ENCODE results near the gene EHF. TPM values are rescaled to one million over a fixed set of nuclear protein-coding genes. Genes with fewer than 3 reads are reported as not detected.

Gene EHF
- polyA plus RNA-seq, 1 donor from 2014 or later: 0.17 TPM

GRCh38 chr11:34576331-34576730 lies 44.6 kb upstream of the EHF start:
- Histone ChIP-seq H3K4me3 (ENCODE audit: low read length) (no peak overlapping the region), H3K27ac (ENCODE audit: low read length) (no peak overlapping the region), H3F3A (ENCODE audit: insufficient read depth, low read length, poor library complexity, severe bottlenecking) (no peaks in the 10 kb centered on the region), H3K4me2 (ENCODE audit: low read length) (no peak overlapping the region), H2AFZ (ENCODE audit: low read depth, low read length) (no peak overlapping the region), H3K9ac (ENCODE audit: low read length) (no peak overlapping the region), H3K36me3 (ENCODE audit: insufficient read depth, low read length) (no peaks in the 10 kb centered on the region), H4K20me1 (ENCODE audit: insufficient read depth) (no peaks in the 10 kb centered on the region), H3K79me2 (replicated peaks; ENCODE audit: insufficient read depth, low read length) (no peaks in the 10 kb centered on the region), H3K27me3 (ENCODE audit: insufficient read depth, low read depth, low read length) (no peaks in the 10 kb centered on the region), H3K9me3 (ENCODE audit: low read length) (no peaks in the 10 kb centered on the region), H3K9me2 (ENCODE audit: insufficient read depth, low read length) (no peaks in the 10 kb centered on the region)
- TF ChIP-seq SMC3 (conservative IDR thresholded peaks at IDR 0.05; ENCODE audit: poor library complexity) (no peak), EZH2 (IDR thresholded peaks at IDR 0.05; ENCODE audit: borderline replicate concordance, insufficient read depth, low read length, poor library complexity, severe bottlenecking) (no peak), RAD21 (conservative IDR thresholded peaks at IDR 0.05) (no peak), MXI1 (conservative IDR thresholded peaks at IDR 0.05; ENCODE audit: poor library complexity, severe bottlenecking) (no peak), POLR2AphosphoS5 (IDR thresholded peaks at IDR 0.05) (no peak), TAF1 (IDR thresholded peaks at IDR 0.05; ENCODE audit: low read depth) (no peak), CTCF (IDR thresholded peaks at IDR 0.05; ENCODE audit: poor library complexity, severe bottlenecking) (no peak), EP300 (conservative IDR thresholded peaks at IDR 0.05; ENCODE audit: poor library complexity, severe bottlenecking) (no peak)
- TF ChIP-seq, protein P1, sequence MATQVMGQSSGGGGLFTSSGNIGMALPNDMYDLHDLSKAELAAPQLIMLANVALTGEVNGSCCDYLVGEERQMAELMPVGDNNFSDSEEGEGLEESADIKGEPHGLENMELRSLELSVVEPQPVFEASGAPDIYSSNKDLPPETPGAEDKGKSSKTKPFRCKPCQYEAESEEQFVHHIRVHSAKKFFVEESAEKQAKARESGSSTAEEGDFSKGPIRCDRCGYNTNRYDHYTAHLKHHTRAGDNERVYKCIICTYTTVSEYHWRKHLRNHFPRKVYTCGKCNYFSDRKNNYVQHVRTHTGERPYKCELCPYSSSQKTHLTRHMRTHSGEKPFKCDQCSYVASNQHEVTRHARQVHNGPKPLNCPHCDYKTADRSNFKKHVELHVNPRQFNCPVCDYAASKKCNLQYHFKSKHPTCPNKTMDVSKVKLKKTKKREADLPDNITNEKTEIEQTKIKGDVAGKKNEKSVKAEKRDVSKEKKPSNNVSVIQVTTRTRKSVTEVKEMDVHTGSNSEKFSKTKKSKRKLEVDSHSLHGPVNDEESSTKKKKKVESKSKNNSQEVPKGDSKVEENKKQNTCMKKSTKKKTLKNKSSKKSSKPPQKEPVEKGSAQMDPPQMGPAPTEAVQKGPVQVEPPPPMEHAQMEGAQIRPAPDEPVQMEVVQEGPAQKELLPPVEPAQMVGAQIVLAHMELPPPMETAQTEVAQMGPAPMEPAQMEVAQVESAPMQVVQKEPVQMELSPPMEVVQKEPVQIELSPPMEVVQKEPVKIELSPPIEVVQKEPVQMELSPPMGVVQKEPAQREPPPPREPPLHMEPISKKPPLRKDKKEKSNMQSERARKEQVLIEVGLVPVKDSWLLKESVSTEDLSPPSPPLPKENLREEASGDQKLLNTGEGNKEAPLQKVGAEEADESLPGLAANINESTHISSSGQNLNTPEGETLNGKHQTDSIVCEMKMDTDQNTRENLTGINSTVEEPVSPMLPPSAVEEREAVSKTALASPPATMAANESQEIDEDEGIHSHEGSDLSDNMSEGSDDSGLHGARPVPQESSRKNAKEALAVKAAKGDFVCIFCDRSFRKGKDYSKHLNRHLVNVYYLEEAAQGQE (IDR thresholded peaks at IDR 0.05; ENCODE audit: borderline replicate concordance): no peak

- Histone ChIP-seq H3K9ac (ENCODE audit: low read length) (no peak overlapping the region), H3K9me3 (ENCODE audit: low read length) (no peaks in the 10 kb centered on the region), H3K79me2 (replicated peaks; ENCODE audit: insufficient read depth, low read length) (no peaks in the 10 kb centered on the region), H3K9me2 (ENCODE audit: insufficient read depth, low read length) (no peaks in the 10 kb centered on the region), H3K27ac (ENCODE audit: low read length) (no peak overlapping the region), H3K27me3 (ENCODE audit: insufficient read depth, low read depth, low read length) (no peaks in the 10 kb centered on the region), H3F3A (ENCODE audit: insufficient read depth, low read length, poor library complexity, severe bottlenecking) (no peaks in the 10 kb centered on the region), H4K20me1 (ENCODE audit: insufficient read depth) (no peaks in the 10 kb centered on the region), H3K4me2 (ENCODE audit: low read length) (no peak overlapping the region), H2AFZ (ENCODE audit: low read depth, low read length) (no peak overlapping the region), H3K4me3 (ENCODE audit: low read length) (no peak overlapping the region), H3K36me3 (ENCODE audit: insufficient read depth, low read length) (no peaks in the 10 kb centered on the region)
- no peak for TF ChIP-seq POLR2AphosphoS5 (IDR thresholded peaks at IDR 0.05)
- TF ChIP-seq, protein P1 (IDR thresholded peaks at IDR 0.05; ENCODE audit: borderline replicate concordance): no peak
These were observed 37.1 kb upstream of the EHF start for GRCh38 chr11:34583818-34584217.
